ENCODE measurements around the gene MYCN.
"Not testable (repeated sequence)": the region's sequence is repeated elsewhere in the genome, so short reads cannot be mapped to it uniquely, and the experiment has no call there.

Gene MYCN

GRCh38 chr2:15939854-15940660 is at the start of gene MYCN:
TSS of gene MYCN (plus strand) at chr2:15940550. CDS start at chr2:15942065, 1,515 bp downstream.
- DNase-seq, result no peak

GRCh38 chr2:15890936-15891905 is 49.1 kb upstream of the MYCN start:
- DNase-seq, result peak in 1 of 2 experiments; percentile 8

GRCh38 chr2:15892151-15892880 is 48.0 kb upstream of the MYCN start:
- no peak for DNase-seq

- no peak for DNase-seq
Measured at GRCh38 chr2:15893085-15893484, 47.3 kb upstream of the MYCN start.

GRCh38 chr2:15893689-15894480 is 46.5 kb upstream of the MYCN start:
- DNase-seq, result no peak

GRCh38 chr2:15894481-15895144 is 45.7 kb upstream of the MYCN start:
- DNase-seq, result no peak

- DNase-seq, result no peak
Measured at GRCh38 chr2:15895615-15896469, 44.5 kb upstream of the MYCN start.

- no peak for DNase-seq
Measured at GRCh38 chr2:15896859-15897258, 43.5 kb upstream of the MYCN start.

GRCh38 chr2:15897431-15898098 is 42.8 kb upstream of the MYCN start:
- no peak for DNase-seq

- DNase-seq, result no peak
Measured at GRCh38 chr2:15899327-15899612, 41.1 kb upstream of the MYCN start.

GRCh38 chr2:15899751-15900493 is 40.4 kb upstream of the MYCN start:
- no peak for DNase-seq

GRCh38 chr2:15901095-15901807 is 39.1 kb upstream of the MYCN start:
- no peak for DNase-seq

- no peak for DNase-seq
Measured at GRCh38 chr2:15901808-15902130, 38.6 kb upstream of the MYCN start.

- not testable (repeated sequence) for DNase-seq
Measured at GRCh38 chr2:15903910-15904309, 36.4 kb upstream of the MYCN start.

GRCh38 chr2:15905267-15905645 is 35.1 kb upstream of the MYCN start:
- no peak for DNase-seq

GRCh38 chr2:15905986-15906491 is 34.3 kb upstream of the MYCN start:
- no peak for DNase-seq

GRCh38 chr2:15906778-15907177 is 33.6 kb upstream of the MYCN start:
- no peak for DNase-seq

GRCh38 chr2:15907461-15908324 is 32.7 kb upstream of the MYCN start:
- DNase-seq, result no peak
